GM13977 (cell line): ENCODE data around the gene LRRC15.

Experiments used
- DNase-seq: peaks from one replicate; pipeline ENCODE4 v3.0.0; 2012; ENCODE audit warnings: low spot score
- CTCF ChIP-seq: IDR thresholded peaks from 2 replicates; pipeline ENCODE4 v1.5.1; 2012; ENCODE audit warnings: mild to moderate bottlenecking, control low read depth; ENCODE audit not compliant: insufficient read depth; ENCODE audit errors: extremely low read depth, missing control alignments
- in situ Hi-C: fragments of 300-500 bp; cut with MboI; formaldehyde crosslinking; loops from one replicate; pipeline ENCODE4 v1.12.0; 2022; ENCODE audit warnings: low sequenced_read_pairs, low pct_unique_long_range_greater_than_20kb, mixed read lengths, inconsistent platforms; ENCODE audit not compliant: unreplicated experiment

The LRRC15 gene

GRCh38 chr3:194376241-194376560 is 6.7 kb upstream of the LRRC15 start:
- DNase-seq = no peak
- no peak for TF ChIP-seq CTCF
- in situ Hi-C loops = no loop called here

GRCh38 chr3:194375473-194376240 is 6.1 kb upstream of the LRRC15 start:
- no peak for DNase-seq
- TF ChIP-seq CTCF = no peak
- in situ Hi-C loops = no loop called here

GRCh38 chr3:194374935-194375334 is 5.4 kb upstream of the LRRC15 start:
- in situ Hi-C loops = no loop called here
- no peak for TF ChIP-seq CTCF
- DNase-seq = no peak

- no peak for TF ChIP-seq CTCF
Measured at GRCh38 chr3:194373899-194374298, 4.4 kb upstream of the LRRC15 start.

GRCh38 chr3:194373028-194373427 is 3.5 kb upstream of the LRRC15 start:
- in situ Hi-C loops = no loop called here
- TF ChIP-seq CTCF = no peak
- DNase-seq = no peak

More at GRCh38 chr3:194373899-194374298, 4.4 kb upstream of the LRRC15 start:
- in situ Hi-C loops = no loop called here
- DNase-seq = no peak

- TF ChIP-seq CTCF = no peak
- in situ Hi-C loops = no loop called here
- DNase-seq = no peak
Measured at GRCh38 chr3:194370753-194371152, 1.2 kb upstream of the LRRC15 start.

GRCh38 chr3:194368918-194369317 is 625 bp downstream of the LRRC15 start:
- no peak for TF ChIP-seq CTCF
- DNase-seq = no peak
- in situ Hi-C loops = no loop called here
